ENCODE results near the gene NRG3. TPM values are rescaled to one million over a fixed set of nuclear protein-coding genes. Genes with fewer than 3 reads are reported as not detected.

Gene NRG3
- total and polyA plus RNA-seq, 8 donors, result 0.14 to 0.59 (median 0.25) TPM; not detected in 2

- ATAC-seq (no peak), FAIRE-seq (no peak)
- WGBS, 2 donors, result 67 to 74% methylated on average over 4 of the region's 4 CpGs
Measured at GRCh38 chr10:81905161-81905560, 30.2 kb downstream of the NRG3 start.

GRCh38 chr10:81909453-81909852 lies 34.5 kb downstream of the NRG3 start:
- ATAC-seq (no peak), DNase-seq (no peak), FAIRE-seq (no peak)
- H3K9me3 ChIP-seq, result no peaks in the 10 kb centered on the region
- H3K36me3 ChIP-seq, result no peaks in the 10 kb centered on the region
- no peak overlapping the region for H3K27ac ChIP-seq
- no peaks in the 10 kb centered on the region for H3K27me3 ChIP-seq
- WGBS, 2 donors, result 60 to 81% methylated on average over 2 of the region's 2 CpGs
- intact Hi-C loops (cut with DNase I), result no loop called here
- no peaks in the 10 kb centered on the region for H3K4me1 ChIP-seq
- TF ChIP-seq CTCF (IDR thresholded peaks at IDR 0.05), result no peak
- H3K4me3 ChIP-seq, result no peak overlapping the region

More at GRCh38 chr10:81905161-81905560, 30.2 kb downstream of the NRG3 start:
- Histone ChIP-seq H3K36me3 (no peaks in the 10 kb centered on the region), H3K27ac (no peak overlapping the region), H3K27me3 (no peaks in the 10 kb centered on the region), H3K4me3 (no peak overlapping the region), H3K9me3 (no peaks in the 10 kb centered on the region), H3K4me1 (no peaks in the 10 kb centered on the region)
- no peak for TF ChIP-seq CTCF (IDR thresholded peaks at IDR 0.05)
- DNase-seq, result no peak
- intact Hi-C loops (cut with DNase I), result no loop called here

GRCh38 chr10:81911328-81911727 lies 36.3 kb downstream of the NRG3 start:
- FAIRE-seq, result no peak
- 84% methylated on average over 3 of the region's 3 CpGs for WGBS, 2 donors
- Histone ChIP-seq H3K9me3 (no peaks in the 10 kb centered on the region), H3K4me3 (no peak overlapping the region), H3K4me1 (no peaks in the 10 kb centered on the region), H3K27me3 (no peaks in the 10 kb centered on the region), H3K36me3 (no peaks in the 10 kb centered on the region), H3K27ac (no peak overlapping the region)
- ATAC-seq, result no peak
- DNase-seq, result no peak
- no peak for TF ChIP-seq CTCF (IDR thresholded peaks at IDR 0.05)
- intact Hi-C loops (cut with DNase I), result no loop called here

GRCh38 chr10:81914736-81915503 lies 39.9 kb downstream of the NRG3 start:
- H3K9me3 ChIP-seq, result no peaks in the 10 kb centered on the region
- H3K4me3 ChIP-seq, result no peak overlapping the region
- FAIRE-seq (no peak), ATAC-seq (no peak), DNase-seq (no peak)
- no peaks in the 10 kb centered on the region for H3K27me3 ChIP-seq
- intact Hi-C loops (cut with DNase I), result no loop called here
- H3K36me3 ChIP-seq, result no peaks in the 10 kb centered on the region
- no peaks in the 10 kb centered on the region for H3K4me1 ChIP-seq
- 31 to 37% methylated on average over 3 of the region's 3 CpGs for WGBS, 2 donors
- no peak for TF ChIP-seq CTCF (IDR thresholded peaks at IDR 0.05)
- no peak overlapping the region for H3K27ac ChIP-seq

GRCh38 chr10:81915504-81915897 lies 40.5 kb downstream of the NRG3 start:
- no peak for DNase-seq

More at GRCh38 chr10:81915504-81915897, 40.5 kb downstream of the NRG3 start:
- Histone ChIP-seq H3K36me3 (no peaks in the 10 kb centered on the region), H3K4me1 (no peaks in the 10 kb centered on the region), H3K27me3 (no peaks in the 10 kb centered on the region), H3K4me3 (no peak overlapping the region), H3K9me3 (no peaks in the 10 kb centered on the region), H3K27ac (no peak overlapping the region)
- ATAC-seq, result no peak
- intact Hi-C loops (cut with DNase I), result no loop called here
- WGBS, 2 donors, result 31 to 35% methylated on average over 2 of the region's 2 CpGs
- no peak for FAIRE-seq
- no peak for TF ChIP-seq CTCF (IDR thresholded peaks at IDR 0.05)
